ENCODE data around the gene CNNM3. TPM values are rescaled to one million over a fixed set of nuclear protein-coding genes. Genes with fewer than 3 reads are reported as not detected.

Gene CNNM3
- total RNA-seq, 2 donors from 2014 or later: 4.2 to 7.9 TPM

GRCh38 chr2:96813656-96814055 is 2.4 kb upstream of the CNNM3 start:
- no peaks in the 10 kb centered on the region for H3K9me3 ChIP-seq
- no peak overlapping the region for H3K27ac ChIP-seq
- peaks cover 6% of the 10 kb centered on the region for H3K36me3 ChIP-seq
- H3K4me1 ChIP-seq: peaks cover 0 to 53% of the 10 kb centered on the region in 2 donors
- no peak for DNase-seq (ENCODE audit: low spot score)
- H3K4me3 ChIP-seq: no peak overlapping the region
- no peak for TF ChIP-seq CTCF (IDR thresholded peaks at IDR 0.05)
- no peaks in the 10 kb centered on the region for H3K27me3 ChIP-seq

DNA sequence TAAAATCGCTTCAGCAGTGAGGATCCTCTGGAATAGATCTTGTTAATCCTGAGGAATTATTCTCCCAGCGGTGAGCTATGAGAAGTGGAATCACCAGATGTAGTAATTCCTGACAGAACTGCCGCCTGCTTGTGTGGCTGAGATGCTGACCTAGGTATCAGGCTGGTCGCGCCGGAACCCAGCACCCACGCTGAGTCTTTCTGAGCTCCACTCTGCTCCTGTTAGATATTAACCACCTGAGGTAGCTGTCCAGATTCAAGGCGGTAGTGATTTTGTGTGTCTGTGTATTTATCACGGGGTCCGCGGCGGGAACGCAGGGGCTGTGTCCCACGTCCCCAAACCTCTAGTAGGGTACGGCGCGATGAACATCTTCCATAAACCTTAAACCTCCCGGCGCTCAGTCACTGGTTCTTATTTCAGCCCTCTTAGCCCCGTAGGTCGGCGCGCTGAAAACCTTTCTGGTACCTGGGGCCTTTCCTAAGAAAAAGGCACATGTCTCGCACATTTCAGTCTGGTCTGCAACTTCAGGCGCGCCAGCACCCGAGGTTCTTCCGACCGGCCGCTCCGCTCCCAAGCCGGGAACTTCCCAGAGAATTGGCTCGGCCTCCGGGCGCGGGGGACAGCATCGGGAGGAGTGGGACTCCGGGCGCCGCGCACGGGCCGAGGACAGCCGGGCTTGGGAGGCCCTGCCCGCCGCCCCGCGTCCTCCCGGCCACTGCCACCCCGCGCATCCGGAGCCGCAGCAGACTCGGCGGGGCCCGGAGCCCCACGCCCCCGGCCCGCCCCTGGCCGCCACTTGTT is 542 bp upstream of the CNNM3 start:
- Histone ChIP-seq H3K4me1 (peaks cover 0 to 62% of the 10 kb centered on the region in 2 donors), H3K36me3 (no peaks in the 10 kb centered on the region), H3K9me3 (no peaks in the 10 kb centered on the region), H3K27me3 (no peaks in the 10 kb centered on the region), H3K27ac (peak overlapping the region; percentile 90 to 96), H3K4me3 (peak overlapping the region; percentile 72 to 80)
- no peak for TF ChIP-seq CTCF (IDR thresholded peaks at IDR 0.05)
- no peak for DNase-seq (ENCODE audit: low spot score)

GRCh38 chr2:96816836-96817702 is 1.0 kb downstream of the CNNM3 start:
- Histone ChIP-seq H3K9me3 (no peaks in the 10 kb centered on the region), H3K4me3 (peak overlapping the region; percentile 72 to 80), H3K36me3 (no peaks in the 10 kb centered on the region), H3K27ac (peak overlapping the region; percentile 70 to 90), H3K27me3 (no peaks in the 10 kb centered on the region), H3K4me1 (peaks cover 0 to 58% of the 10 kb centered on the region in 2 donors)
- DNase-seq (ENCODE audit: low spot score): no peak
- no peak for TF ChIP-seq CTCF (IDR thresholded peaks at IDR 0.05)

GRCh38 chr2:96817882-96818281 is 1.8 kb downstream of the CNNM3 start:
- no peak for DNase-seq (ENCODE audit: low spot score)
- H3K9me3 ChIP-seq: no peaks in the 10 kb centered on the region
- peaks cover 0 to 60% of the 10 kb centered on the region in 2 donors for H3K4me1 ChIP-seq
- peak overlapping the region in 1 of 2 donors; percentile 70 for H3K27ac ChIP-seq
- H3K36me3 ChIP-seq: no peaks in the 10 kb centered on the region
- no peaks in the 10 kb centered on the region for H3K27me3 ChIP-seq
- H3K4me3 ChIP-seq: peak overlapping the region in 1 of 2 donors; percentile 80
- no peak for TF ChIP-seq CTCF (IDR thresholded peaks at IDR 0.05)

GRCh38 chr2:96819128-96819875 is 3.2 kb downstream of the CNNM3 start:
- Histone ChIP-seq H3K9me3 (no peaks in the 10 kb centered on the region), H3K27ac (peak overlapping the region; percentile 38 to 47), H3K4me3 (no peak overlapping the region), H3K27me3 (no peaks in the 10 kb centered on the region), H3K36me3 (no peaks in the 10 kb centered on the region), H3K4me1 (peaks cover 0 to 73% of the 10 kb centered on the region in 2 donors)
- TF ChIP-seq CTCF (IDR thresholded peaks at IDR 0.05): no peak
- DNase-seq (ENCODE audit: low spot score): no peak
